GM19193 (cell line): ENCODE measurements around the gene LRRC27.

Experiments
- POLR2A ChIP-seq: IDR thresholded peaks from 4 replicates; pipeline ENCODE4 v1.6.1; 2011; ENCODE audit not compliant: insufficient read depth, insufficient read length; ENCODE audit errors: extremely low read depth

LRRC27 gene

DNA sequence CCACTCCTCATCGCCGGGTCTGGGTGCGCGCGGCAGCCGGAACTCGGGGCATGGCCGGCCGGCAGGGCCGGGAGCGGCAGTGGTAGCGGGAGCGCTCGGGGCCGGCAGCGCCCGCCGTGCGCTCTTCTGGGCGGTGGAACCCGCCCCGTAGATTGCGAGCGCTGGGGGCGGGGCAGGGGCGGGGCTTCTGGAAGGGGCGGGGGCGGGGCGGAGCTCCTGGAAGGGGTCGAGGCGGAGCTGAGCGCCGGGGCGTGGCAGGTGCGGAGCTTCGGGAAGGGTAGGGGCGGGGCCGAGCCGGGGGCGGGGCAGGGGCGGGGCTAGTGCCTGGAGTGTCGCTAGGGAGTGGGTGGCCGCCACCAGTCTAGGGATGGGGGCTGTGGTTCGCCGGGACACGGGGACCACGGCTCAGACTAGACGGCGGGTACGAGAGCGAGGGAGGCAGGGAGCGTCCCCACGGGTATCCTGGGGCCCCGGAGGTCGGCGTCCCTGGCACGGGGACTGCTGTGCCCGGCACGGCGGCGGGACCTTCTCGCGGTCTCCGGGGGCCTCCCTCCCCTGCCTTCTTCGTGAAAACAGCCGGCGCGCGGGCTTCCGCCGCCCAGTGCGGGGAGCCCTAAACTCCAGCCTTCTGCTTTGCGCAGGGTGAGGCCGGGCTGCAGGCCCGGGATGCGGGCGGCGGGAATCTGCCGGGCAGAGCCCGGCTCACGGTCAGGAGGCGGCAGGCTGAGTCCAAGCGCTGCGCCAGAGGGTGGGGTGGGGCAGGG, 24.0 kb upstream of the LRRC27 start, which contains the start of gene STK32C:
Gene STK32C, minus strand, starts transcription at position 128 of the 764 bp plus-strand sequence. Its CDS starts 117 bp downstream, at position 11.
- TF ChIP-seq POLR2A = peak; percentile 28

DNA sequence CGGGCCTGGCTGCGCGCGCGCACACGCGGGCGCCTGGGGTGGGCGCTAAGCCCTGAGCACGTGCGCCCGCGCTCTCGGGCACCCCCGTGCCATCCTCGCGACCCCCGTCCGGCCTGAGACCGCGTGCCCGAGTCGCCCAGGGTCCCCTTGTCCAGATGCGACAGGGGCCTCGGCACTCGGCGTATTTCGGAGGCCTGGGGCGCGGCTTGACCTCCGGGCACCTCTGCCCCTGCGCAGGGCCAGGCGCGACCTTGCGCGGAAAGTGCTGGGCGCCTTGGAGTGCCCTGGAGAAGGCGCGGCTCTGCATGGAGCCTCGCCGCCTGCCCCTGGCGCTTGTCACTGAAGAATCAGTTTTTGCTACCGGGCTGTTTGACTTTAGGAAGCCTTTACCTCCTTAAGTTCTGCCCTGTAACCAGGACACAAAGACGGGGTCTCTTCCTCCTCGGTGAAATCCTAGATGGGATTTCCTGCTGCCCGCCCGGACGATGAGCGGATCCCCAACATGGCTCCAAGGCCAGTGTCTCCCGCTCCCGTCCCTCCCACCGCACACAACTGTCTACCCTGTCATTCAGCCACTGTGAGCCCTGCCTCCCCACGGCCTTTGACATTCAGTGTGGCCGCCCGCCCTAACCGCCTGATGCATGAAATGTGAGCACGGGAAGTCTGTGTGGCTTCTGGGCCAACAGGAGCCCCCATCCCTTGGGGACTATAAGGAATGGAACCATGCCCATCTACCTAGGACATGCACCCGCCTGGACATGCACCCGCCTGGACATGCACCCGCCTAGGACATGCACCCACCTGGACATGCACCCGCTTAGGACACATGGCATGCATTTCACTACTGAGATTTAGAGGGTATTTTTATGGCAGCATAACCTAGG, 23.2 kb upstream of the LRRC27 start:
- no peak for TF ChIP-seq POLR2A

- TF ChIP-seq POLR2A = no peak
These were observed 22.5 kb upstream of the LRRC27 start for GRCh38 chr10:132309471-132309865.

GRCh38 chr10:132309879-132310591, 22.0 kb upstream of the LRRC27 start:
- no peak for TF ChIP-seq POLR2A

- TF ChIP-seq POLR2A = no peak
These were observed 21.2 kb upstream of the LRRC27 start for GRCh38 chr10:132310701-132311337.

- no peak for TF ChIP-seq POLR2A
These were observed 20.6 kb upstream of the LRRC27 start for GRCh38 chr10:132311338-132311939.

- TF ChIP-seq POLR2A = no peak
These were observed 18.7 kb upstream of the LRRC27 start for GRCh38 chr10:132313305-132313704.

- TF ChIP-seq POLR2A = no peak
These were observed 18.1 kb upstream of the LRRC27 start for GRCh38 chr10:132313865-132314264.

DNA sequence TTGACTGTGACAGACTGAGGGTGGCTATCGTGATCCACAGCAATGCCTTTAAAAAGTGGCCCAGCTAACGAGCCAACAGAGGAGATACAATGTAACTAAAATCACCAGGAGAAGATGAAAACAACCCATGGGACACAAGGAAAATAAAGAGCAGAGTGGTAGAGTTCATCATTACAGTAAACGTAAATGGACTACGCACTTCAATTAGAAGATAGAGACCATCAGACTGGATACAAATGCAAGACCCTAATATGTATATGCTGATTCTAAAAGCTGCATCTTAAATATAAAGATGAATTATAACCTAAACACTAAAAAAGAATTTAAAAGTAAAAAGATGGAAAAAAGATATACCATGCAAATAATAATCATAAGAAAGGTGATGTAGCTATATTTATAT, 17.7 kb upstream of the LRRC27 start:
- TF ChIP-seq POLR2A = no peak

DNA sequence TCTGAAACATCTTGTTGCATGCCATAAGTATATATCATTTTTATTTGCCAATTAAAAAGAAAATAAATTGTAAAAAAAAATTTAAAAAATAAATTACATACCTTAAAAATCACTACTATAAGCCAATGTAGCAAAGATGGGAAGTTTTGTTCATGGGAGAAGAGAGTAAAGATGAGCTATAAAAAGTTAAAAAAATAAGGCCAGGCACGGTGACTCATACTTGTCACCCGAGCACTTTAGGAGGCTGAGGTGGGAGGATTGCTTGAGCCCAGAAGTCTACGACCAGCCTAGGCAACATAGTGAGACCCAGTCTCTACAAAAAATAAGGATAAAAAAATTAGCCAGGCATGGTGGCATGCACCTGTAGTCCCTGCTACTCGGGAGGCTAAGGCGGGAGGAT, 15.9 kb upstream of the LRRC27 start:
- no peak for TF ChIP-seq POLR2A

- TF ChIP-seq POLR2A = no peak
These were observed 11.9 kb upstream of the LRRC27 start for GRCh38 chr10:132319853-132320653.

DNA sequence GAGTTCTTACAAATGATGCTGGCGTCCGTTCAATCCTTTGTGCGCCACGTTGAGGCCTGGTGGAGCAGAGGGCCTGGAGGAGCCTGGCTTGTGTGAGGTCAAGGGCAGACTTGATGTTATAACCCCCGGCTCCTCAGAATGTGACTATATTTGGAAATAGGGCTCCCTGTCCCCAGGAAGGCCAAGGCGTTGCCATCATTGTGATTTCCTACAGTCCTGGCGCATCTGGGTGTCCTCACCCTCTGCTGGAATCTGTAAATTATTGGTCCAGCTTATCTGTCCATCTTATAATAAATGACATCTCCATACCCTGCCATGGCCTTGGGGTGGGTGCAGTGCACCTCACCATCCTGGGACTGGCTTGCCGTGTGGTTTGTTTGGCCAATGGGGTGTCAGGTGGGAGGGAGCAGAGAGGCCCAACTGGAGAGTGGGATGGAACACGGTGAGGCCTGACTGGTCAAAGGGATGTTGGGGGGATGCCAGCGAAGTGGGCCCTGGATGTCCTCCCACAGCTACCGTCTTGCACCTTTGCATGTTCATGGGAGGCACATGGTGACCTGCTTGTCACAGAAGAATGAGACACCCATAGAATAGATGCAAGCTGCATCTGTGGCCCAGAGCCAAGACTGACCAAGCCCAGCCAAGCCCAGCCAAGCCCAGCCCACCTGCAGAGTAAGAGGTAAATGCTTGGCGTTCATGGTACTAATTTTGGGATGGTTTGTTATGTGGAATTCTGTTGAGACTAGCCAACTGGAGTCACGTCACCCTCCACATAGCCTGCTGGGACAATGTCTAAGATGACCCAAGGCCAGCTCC, 11.1 kb upstream of the LRRC27 start:
- TF ChIP-seq POLR2A = no peak

- TF ChIP-seq POLR2A = no peak
These were observed 10.3 kb upstream of the LRRC27 start for GRCh38 chr10:132321726-132322125.
